HEK293 (cell line): ENCODE results near the gene GET3.
A peak's percentile ranks its signal among the peaks of the same experiment; 100 is the strongest.

Source experiments
- BCL11B ChIP-seq: fragments of 450-650 bp; formaldehyde crosslinking; IDR thresholded peaks from 2 replicates; pipeline ENCODE4 v1.5.1; 2016; ENCODE audit warnings: low read depth, missing biosample characterization, missing genetic modification characterization
- GFI1B ChIP-seq: fragments of 450-650 bp; formaldehyde crosslinking; IDR thresholded peaks from 2 replicates; pipeline ENCODE4 v1.5.1; 2016; ENCODE audit warnings: missing biosample characterization, missing genetic modification characterization
- HOXC10 ChIP-seq: sonication (generic); formaldehyde crosslinking; IDR thresholded peaks from 2 replicates; pipeline ENCODE4 v1.8.1; 2023; ENCODE audit warnings: mild to moderate bottlenecking, missing genetic modification reagents
- HOXD13 ChIP-seq: sonication (generic); formaldehyde crosslinking; IDR thresholded peaks from 2 replicates; pipeline ENCODE4 v1.8.0; 2022; ENCODE audit warnings: missing genetic modification reagents, borderline replicate concordance
- KLF7 ChIP-seq: fragments of 450-650 bp; formaldehyde crosslinking; IDR thresholded peaks from 2 replicates; pipeline ENCODE4 v1.5.1; 2016; ENCODE audit warnings: missing biosample characterization, missing genetic modification characterization, borderline replicate concordance
- PRDM4 ChIP-seq: fragments of 450-650 bp; formaldehyde crosslinking; IDR thresholded peaks from 2 replicates; pipeline ENCODE4 v1.5.1; 2017; ENCODE audit warnings: missing biosample characterization, missing genetic modification characterization
- SCRT1 ChIP-seq: fragments of 450-650 bp; formaldehyde crosslinking; IDR thresholded peaks from 2 replicates; pipeline ENCODE4 v1.5.1; 2016; ENCODE audit warnings: missing biosample characterization, missing genetic modification characterization, borderline replicate concordance
- TRIM28 ChIP-seq: IDR thresholded peaks from 2 replicates; pipeline ENCODE4 v1.6.1; 2011; ENCODE audit warnings: low read length, control low read depth, borderline replicate concordance
- WT1 ChIP-seq: fragments of 450-650 bp; formaldehyde crosslinking; IDR thresholded peaks from 2 replicates; pipeline ENCODE4 v1.5.1; 2016; ENCODE audit warnings: missing biosample characterization, missing genetic modification characterization
- YY1 ChIP-seq: fragments of 450-650 bp; formaldehyde crosslinking; IDR thresholded peaks from 2 replicates; pipeline ENCODE4 v1.5.1; 2018; ENCODE audit warnings: missing biosample characterization, missing genetic modification characterization
- ZBTB7A ChIP-seq: fragments of 450-650 bp; formaldehyde crosslinking; IDR thresholded peaks from 2 replicates; pipeline ENCODE4 v1.5.1; 2016; ENCODE audit warnings: low read depth, missing biosample characterization, missing genetic modification characterization
- ZFHX2 ChIP-seq: fragments of 450-650 bp; formaldehyde crosslinking; conservative IDR thresholded peaks from 2 replicates; pipeline ENCODE4 v1.5.1; 2016; ENCODE audit warnings: missing biosample characterization, missing genetic modification characterization
- ZNF169 ChIP-seq: fragments of 450-650 bp; formaldehyde crosslinking; IDR thresholded peaks from 2 replicates; pipeline ENCODE4 v1.5.1; 2016; ENCODE audit warnings: missing biosample characterization, missing genetic modification characterization
- ZNF2 ChIP-seq: fragments of 450-650 bp; formaldehyde crosslinking; IDR thresholded peaks from 2 replicates; pipeline ENCODE4 v1.5.1; 2016; ENCODE audit warnings: missing biosample characterization, missing genetic modification characterization
- ZNF292 ChIP-seq: fragments of 450-650 bp; formaldehyde crosslinking; IDR thresholded peaks from 2 replicates; pipeline ENCODE4 v1.5.1; 2016; ENCODE audit warnings: low read depth, missing biosample characterization, missing genetic modification characterization, borderline replicate concordance
- ZNF341 ChIP-seq: fragments of 450-650 bp; formaldehyde crosslinking; IDR thresholded peaks from 2 replicates; pipeline ENCODE4; 2016; ENCODE audit warnings: low read depth, missing biosample characterization, missing genetic modification characterization
- ZNF529 ChIP-seq: fragments of 450-650 bp; formaldehyde crosslinking; IDR thresholded peaks from 2 replicates; pipeline ENCODE4 v1.5.1; 2017; ENCODE audit warnings: missing genetic modification characterization, missing biosample characterization; ENCODE audit not compliant: insufficient replicate concordance
- ZNF544 ChIP-seq: fragments of 450-650 bp; formaldehyde crosslinking; IDR thresholded peaks from 2 replicates; pipeline ENCODE4 v1.5.0; 2017; ENCODE audit warnings: missing biosample characterization, missing genetic modification characterization
- ZNF580 ChIP-seq: fragments of 450-650 bp; formaldehyde crosslinking; IDR thresholded peaks from 2 replicates; pipeline ENCODE4 v1.5.1; 2016; ENCODE audit warnings: missing biosample characterization, missing genetic modification characterization
- ZNF621 ChIP-seq: fragments of 450-650 bp; formaldehyde crosslinking; IDR thresholded peaks from 2 replicates; pipeline ENCODE4 v1.5.1; 2017; ENCODE audit warnings: missing biosample characterization, missing genetic modification characterization
- ZNF670 ChIP-seq: fragments of 450-650 bp; formaldehyde crosslinking; IDR thresholded peaks from 2 replicates; pipeline ENCODE4 v1.5.1; 2016; ENCODE audit warnings: missing biosample characterization, missing genetic modification characterization, low read depth
- ZNF776 ChIP-seq: fragments of 450-650 bp; formaldehyde crosslinking; IDR thresholded peaks from 2 replicates; pipeline ENCODE4 v1.5.0; 2017; ENCODE audit warnings: missing biosample characterization, missing genetic modification characterization, borderline replicate concordance
- ZNF830 ChIP-seq: fragments of 450-650 bp; IDR thresholded peaks from 2 replicates; pipeline ENCODE4 v1.5.0; 2018; ENCODE audit warnings: missing biosample characterization, missing genetic modification characterization, low read depth, mild to moderate bottlenecking, moderate library complexity
- TF ChIP-seq, protein P1 (sequence below): fragments of 450-650 bp; formaldehyde crosslinking; IDR thresholded peaks from 2 replicates; pipeline ENCODE4; 2016; ENCODE audit warnings: missing biosample characterization, missing genetic modification characterization
- TF ChIP-seq, protein P2 (sequence below): fragments of 450-650 bp; formaldehyde crosslinking; IDR thresholded peaks from 2 replicates; pipeline ENCODE4 v1.5.1; 2016; ENCODE audit warnings: missing biosample characterization, missing genetic modification characterization
- TF ChIP-seq, protein P3 (sequence below): fragments of 450-650 bp; formaldehyde crosslinking; IDR thresholded peaks from 2 replicates; pipeline ENCODE4 v1.5.1; 2016; ENCODE audit warnings: missing biosample characterization, missing genetic modification characterization
- TF ChIP-seq, protein P4 (sequence below): fragments of 450-650 bp; formaldehyde crosslinking; IDR thresholded peaks from 2 replicates; pipeline ENCODE4 v1.5.1; 2016; ENCODE audit warnings: missing biosample characterization, missing genetic modification characterization, low read depth
- TF ChIP-seq, protein P5 (sequence below): fragments of 450-650 bp; formaldehyde crosslinking; optimal IDR thresholded peaks from 2 replicates; pipeline ENCODE3; 2016; ENCODE audit warnings: missing biosample characterization, mild to moderate bottlenecking, missing genetic modification characterization

Gene GET3

GRCh38 chr19:12696366-12697335, 40.6 kb upstream of the GET3 start, which contains the start of gene FBXW9 (continued):
- TF ChIP-seq, protein P1, sequence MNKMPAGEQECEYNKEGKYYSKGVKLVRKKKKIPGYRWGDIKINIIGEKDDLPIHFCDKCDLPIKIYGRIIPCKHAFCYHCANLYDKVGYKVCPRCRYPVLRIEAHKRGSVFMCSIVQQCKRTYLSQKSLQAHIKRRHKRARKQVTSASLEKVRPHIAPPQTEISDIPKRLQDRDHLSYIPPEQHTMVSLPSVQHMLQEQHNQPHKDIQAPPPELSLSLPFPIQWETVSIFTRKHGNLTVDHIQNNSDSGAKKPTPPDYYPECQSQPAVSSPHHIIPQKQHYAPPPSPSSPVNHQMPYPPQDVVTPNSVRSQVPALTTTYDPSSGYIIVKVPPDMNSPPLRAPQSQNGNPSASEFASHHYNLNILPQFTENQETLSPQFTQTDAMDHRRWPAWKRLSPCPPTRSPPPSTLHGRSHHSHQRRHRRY (tag by site-specific recombination): no peak
- TF ChIP-seq, protein P2, sequence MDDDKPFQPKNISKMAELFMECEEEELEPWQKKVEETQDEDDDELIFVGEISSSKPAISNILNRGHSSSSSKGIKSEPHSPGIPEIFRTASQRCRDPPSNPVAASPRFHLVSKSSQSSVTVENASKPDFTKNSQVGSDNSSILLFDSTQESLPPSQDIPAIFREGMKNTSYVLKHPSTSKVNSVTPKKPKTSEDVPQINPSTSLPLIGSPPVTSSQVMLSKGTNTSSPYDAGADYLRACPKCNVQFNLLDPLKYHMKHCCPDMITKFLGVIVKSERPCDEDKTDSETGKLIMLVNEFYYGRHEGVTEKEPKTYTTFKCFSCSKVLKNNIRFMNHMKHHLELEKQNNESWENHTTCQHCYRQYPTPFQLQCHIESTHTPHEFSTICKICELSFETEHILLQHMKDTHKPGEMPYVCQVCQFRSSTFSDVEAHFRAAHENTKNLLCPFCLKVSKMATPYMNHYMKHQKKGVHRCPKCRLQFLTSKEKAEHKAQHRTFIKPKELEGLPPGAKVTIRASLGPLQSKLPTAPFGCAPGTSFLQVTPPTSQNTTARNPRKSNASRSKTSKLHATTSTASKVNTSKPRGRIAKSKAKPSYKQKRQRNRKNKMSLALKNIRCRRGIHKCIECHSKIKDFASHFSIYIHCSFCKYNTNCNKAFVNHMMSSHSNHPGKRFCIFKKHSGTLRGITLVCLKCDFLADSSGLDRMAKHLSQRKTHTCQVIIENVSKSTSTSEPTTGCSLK (tag by site-specific recombination): no peak
- no peak for TF ChIP-seq ZNF544 (tag by site-specific recombination)
- no peak for TF ChIP-seq ZNF292 (tag by site-specific recombination)
- no peak for TF ChIP-seq GFI1B (tag by site-specific recombination)
- TF ChIP-seq YY1 (tag by site-specific recombination): peak; percentile 65; the same call in 1 of the 2 replicates
- TF ChIP-seq ZBTB7A (tag by site-specific recombination): peak; percentile 84
- TF ChIP-seq BCL11B (tag by site-specific recombination): no peak
- TF ChIP-seq ZNF580 (tag by site-specific recombination): peak; percentile 74; the same call in 1 of the 2 replicates
- no peak for TF ChIP-seq ZNF776 (tag by site-specific recombination)
- TF ChIP-seq ZNF529 (tag by site-specific recombination): no peak
- TF ChIP-seq ZNF670: no peak
- TF ChIP-seq ZNF169 (tag by site-specific recombination): no peak
- TF ChIP-seq, protein P3, sequence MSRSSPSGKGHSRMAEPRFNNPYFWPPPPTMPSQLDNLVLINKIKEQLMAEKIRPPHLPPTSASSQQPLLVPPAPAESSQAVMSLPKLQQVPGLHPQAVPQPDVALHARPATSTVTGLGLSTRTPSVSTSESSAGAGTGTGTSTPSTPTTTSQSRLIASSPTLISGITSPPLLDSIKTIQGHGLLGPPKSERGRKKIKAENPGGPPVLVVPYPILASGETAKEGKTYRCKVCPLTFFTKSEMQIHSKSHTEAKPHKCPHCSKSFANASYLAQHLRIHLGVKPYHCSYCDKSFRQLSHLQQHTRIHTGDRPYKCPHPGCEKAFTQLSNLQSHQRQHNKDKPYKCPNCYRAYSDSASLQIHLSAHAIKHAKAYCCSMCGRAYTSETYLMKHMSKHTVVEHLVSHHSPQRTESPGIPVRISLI (tag by site-specific recombination): peak; percentile 91
- TF ChIP-seq TRIM28: no peak
- TF ChIP-seq, protein P4, sequence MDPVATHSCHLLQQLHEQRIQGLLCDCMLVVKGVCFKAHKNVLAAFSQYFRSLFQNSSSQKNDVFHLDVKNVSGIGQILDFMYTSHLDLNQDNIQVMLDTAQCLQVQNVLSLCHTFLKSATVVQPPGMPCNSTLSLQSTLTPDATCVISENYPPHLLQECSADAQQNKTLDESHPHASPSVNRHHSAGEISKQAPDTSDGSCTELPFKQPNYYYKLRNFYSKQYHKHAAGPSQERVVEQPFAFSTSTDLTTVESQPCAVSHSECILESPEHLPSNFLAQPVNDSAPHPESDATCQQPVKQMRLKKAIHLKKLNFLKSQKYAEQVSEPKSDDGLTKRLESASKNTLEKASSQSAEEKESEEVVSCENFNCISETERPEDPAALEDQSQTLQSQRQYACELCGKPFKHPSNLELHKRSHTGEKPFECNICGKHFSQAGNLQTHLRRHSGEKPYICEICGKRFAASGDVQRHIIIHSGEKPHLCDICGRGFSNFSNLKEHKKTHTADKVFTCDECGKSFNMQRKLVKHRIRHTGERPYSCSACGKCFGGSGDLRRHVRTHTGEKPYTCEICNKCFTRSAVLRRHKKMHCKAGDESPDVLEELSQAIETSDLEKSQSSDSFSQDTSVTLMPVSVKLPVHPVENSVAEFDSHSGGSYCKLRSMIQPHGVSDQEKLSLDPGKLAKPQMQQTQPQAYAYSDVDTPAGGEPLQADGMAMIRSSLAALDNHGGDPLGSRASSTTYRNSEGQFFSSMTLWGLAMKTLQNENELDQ: no peak
- TF ChIP-seq, protein P5, sequence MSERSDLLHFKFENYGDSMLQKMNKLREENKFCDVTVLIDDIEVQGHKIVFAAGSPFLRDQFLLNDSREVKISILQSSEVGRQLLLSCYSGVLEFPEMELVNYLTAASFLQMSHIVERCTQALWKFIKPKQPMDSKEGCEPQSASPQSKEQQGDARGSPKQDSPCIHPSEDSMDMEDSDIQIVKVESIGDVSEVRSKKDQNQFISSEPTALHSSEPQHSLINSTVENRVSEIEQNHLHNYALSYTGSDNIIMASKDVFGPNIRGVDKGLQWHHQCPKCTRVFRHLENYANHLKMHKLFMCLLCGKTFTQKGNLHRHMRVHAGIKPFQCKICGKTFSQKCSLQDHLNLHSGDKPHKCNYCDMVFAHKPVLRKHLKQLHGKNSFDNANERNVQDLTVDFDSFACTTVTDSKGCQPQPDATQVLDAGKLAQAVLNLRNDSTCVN (tag by site-specific recombination): peak; percentile 53
- TF ChIP-seq ZNF621: no peak
- no peak for TF ChIP-seq WT1 (tag by site-specific recombination)
- TF ChIP-seq ZFHX2 (tag by site-specific recombination): peak; percentile 41; the same call in 1 of the 2 replicates
- no peak for TF ChIP-seq HOXD13
- TF ChIP-seq PRDM4 (tag by site-specific recombination): no peak
- TF ChIP-seq ZNF2 (tag by site-specific recombination): peak; percentile 60; the same call in 1 of the 2 replicates
- TF ChIP-seq SCRT1 (tag by site-specific recombination): no peak
- TF ChIP-seq KLF7 (tag by site-specific recombination): peak; percentile 69; the same call in 1 of the 2 replicates
- TF ChIP-seq HOXC10 (CRISPR knock-in tag): no peak
- no peak for TF ChIP-seq ZNF830 (tag by site-specific recombination)
- TF ChIP-seq ZNF341: peak; percentile 28; the same call in 1 of the 2 replicates
